Activated effector memory CD4-positive, alpha-beta T cell treated with anti-CD3 and anti-CD28 coated beads, Interleukin-2, amount 50 U/mL, for 16 hours (primary cell): ENCODE data around the gene EPS8L3.
A peak's percentile ranks its signal among the peaks of the same experiment; 100 is the strongest.

Source experiments
- DNase-seq: peaks from one replicate; pipeline ENCODE4 v3.0.0-alpha.2; 2020

Gene EPS8L3

GRCh38 chr1:109793486-109794318 lies 30.0 kb upstream of the EPS8L3 start:
- DNase-seq, result peak; percentile 69

GRCh38 chr1:109793089-109793485 lies 29.4 kb upstream of the EPS8L3 start:
- DNase-seq, result peak; percentile 36

DNA sequence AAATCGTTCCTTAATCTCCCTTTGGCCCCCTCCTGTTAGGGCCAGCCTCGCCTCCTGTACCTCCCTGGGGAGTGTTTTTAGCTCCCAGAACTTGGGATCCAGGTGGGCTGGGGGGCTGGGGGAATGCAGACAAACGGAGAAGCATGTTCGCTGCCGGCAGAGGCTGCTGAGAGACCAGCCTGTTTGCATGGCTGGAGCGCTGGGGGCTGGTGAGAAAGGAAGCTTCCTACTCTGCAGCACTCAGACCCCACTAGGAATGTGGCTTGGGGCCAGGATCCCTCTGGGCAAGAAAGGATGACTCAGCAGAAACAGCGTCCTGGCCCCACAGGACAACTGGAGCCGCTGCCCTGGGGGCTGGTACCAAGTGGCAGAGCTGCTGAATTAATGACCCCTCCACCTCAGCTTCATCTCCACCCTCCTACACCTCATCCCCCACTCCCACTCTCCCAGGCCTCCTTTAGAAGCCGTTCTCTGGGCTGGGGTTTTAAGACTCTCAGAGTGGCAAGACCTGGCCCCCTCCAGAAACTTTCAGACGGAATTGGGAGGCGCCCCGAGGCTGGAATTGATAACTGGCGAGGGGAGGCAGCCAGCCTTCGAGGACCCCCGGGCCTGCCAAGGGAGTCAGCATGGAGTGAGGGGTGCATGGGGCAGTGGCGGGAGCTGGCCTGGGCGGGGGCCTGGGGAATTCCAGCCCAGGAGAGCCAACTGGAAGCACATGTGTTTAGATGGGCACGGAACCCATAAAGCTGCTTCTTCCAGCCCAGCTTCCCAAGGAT lies 28.5 kb upstream of the EPS8L3 start:
- peak; percentile 61 for DNase-seq

DNA sequence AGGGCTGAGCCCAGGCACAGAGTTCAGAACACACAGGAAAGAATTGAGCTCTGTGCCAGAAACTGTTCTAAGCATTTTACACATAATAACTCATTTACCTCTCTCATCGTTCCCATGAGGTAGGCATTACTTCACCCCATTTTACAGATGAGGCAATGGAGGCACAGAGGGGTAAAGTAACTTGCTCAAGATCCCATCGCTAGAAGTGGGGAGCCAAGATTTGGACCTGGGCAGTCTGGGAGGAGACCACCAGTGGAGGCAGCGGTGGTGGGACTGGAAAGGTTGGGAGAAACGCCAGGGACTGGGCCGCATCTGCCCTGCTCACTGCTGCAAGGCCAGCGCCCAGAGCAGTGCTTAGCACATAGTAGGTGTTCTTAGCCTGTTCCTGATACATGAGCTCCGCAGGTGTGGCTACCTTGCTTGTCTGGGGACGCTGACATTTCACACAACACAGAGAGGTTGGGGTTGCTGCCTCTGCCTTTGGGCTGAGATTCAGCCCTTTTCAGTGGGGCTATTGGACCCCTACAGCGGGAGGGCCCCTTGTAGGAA lies 27.8 kb upstream of the EPS8L3 start:
- peak; percentile 53 for DNase-seq

- DNase-seq, result peak; percentile 90
Measured at GRCh38 chr1:109790735-109791494, 27.2 kb upstream of the EPS8L3 start.

DNA sequence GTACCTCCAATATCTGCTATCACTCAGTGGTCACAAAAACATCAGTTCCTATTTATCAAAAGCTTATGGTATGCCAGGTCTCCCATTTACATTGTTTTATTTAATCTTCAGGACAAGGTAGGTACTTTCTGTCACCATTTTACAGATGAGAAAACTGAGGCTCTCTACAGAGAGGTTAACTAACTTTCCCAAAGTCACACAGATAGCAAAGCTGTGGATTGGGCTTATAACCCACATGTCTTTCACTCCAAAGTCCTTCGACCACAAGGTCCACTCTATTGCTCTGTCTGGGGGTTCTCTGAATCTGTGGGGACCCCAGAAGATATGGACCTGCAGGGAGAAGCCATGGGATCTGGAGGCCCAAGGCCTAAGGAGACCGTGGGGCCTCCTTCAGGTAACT lies 26.6 kb upstream of the EPS8L3 start:
- DNase-seq, result no peak

- DNase-seq, result peak; percentile 53
Measured at GRCh38 chr1:109789551-109790180, 25.9 kb upstream of the EPS8L3 start.

DNA sequence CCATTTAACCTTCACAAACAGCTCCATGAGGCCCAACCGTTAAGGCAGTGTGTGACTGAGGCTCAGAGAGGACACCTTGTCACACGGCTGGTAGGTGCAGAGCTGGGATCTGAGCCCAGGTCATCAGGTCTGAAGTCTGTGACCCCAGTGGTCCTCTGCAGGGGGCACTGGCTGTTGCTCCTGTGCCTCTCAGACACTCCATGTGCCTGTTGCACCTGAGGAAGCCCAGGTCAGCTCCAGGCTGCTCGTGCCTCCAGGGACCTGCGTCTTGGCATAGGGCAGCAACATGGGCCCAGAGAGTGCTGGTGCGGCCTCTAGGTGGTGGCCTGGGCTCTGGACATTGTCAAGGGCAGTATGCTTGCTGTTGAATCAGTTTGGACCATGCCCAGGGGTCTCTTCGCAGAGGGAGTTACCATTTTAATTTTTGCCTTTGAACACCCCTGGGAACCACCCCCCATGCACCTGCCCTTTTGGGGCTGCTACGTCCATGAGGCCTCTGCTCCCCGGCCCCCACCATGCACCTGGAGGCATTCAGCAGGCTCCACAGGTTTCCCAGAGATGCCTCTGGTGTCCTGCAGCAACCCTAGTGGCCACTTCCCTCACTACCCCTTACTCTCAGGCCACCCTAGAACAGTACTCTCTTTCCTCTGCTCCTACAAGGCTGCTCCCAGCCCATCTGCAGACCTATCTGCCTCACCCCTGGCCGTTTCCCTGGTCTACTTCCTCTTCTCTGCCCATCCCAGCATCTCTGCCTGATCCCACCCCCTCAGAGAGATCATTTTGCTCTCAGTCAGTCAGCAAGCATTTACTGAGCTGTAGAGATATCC lies 25.2 kb upstream of the EPS8L3 start:
- peak; percentile 43 for DNase-seq

- DNase-seq, result peak; percentile 59
Measured at GRCh38 chr1:109787845-109788601, 24.3 kb upstream of the EPS8L3 start.

DNA sequence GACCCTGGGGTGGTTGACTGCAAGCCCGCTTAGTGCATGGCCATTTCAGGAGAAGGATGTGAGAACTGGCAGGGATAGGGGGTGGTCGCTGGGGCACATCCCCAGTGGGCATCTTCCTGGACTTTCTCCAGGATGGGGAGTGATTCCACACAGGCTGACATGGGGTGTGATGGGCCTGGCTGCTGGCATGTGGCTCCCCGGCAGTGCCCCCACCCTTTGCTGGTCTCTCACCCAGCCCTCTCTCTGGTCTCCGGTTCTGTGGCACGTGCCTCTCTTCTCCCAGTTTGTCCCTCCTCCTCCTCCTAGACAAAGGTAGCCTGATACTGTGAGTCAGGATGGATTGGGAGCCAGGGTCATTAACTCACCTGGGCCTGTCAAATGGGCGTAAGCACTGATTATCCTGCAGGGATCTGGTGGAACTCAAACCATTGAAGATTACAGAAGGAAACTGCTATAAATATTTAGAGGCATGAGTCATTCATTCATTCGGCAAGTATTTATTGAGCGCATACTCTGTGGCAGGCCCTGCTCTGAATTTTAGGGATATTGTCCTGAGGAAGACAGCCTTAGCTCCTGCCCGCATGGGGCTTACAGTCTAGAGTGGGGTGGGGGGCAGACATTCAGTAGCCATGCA lies 23.6 kb upstream of the EPS8L3 start:
- DNase-seq, result peak; percentile 43

- peak; percentile 39 for DNase-seq
Measured at GRCh38 chr1:109786531-109787021, 22.9 kb upstream of the EPS8L3 start.

- peak; percentile 38 for DNase-seq
Measured at GRCh38 chr1:109786112-109786480, 22.4 kb upstream of the EPS8L3 start.

DNA sequence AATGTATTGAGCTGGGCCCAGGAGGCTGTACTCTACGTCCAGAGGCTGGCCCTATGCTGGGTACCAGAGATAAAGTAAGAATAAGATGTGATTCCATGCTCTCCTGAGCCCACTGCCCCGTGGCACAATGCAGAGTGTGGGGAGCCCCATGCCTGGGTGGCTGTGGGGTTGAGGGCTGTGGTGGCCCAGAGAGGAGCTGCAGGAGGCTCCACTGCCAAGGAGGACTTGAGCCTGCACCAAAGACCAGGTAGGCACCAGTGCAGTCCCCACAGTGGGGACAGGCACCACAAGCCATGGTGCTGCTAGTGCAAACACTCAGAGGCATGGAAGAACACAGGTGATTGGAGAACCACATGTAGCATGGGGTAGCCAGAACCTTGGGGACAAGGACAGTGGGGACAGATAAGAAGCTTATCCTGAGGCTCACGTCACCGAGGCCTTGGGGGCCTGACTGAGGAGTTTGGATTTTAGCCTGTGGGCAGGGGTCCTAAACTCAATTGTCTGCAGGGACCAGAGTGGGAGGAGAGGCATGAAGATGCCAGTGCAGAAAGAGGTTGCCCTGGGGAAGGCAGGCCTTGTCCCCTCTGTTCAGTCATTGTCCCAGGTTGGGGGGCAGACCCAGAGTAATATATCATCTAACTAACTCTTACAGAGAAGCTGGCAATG lies 21.9 kb upstream of the EPS8L3 start:
- peak; percentile 41 for DNase-seq

DNA sequence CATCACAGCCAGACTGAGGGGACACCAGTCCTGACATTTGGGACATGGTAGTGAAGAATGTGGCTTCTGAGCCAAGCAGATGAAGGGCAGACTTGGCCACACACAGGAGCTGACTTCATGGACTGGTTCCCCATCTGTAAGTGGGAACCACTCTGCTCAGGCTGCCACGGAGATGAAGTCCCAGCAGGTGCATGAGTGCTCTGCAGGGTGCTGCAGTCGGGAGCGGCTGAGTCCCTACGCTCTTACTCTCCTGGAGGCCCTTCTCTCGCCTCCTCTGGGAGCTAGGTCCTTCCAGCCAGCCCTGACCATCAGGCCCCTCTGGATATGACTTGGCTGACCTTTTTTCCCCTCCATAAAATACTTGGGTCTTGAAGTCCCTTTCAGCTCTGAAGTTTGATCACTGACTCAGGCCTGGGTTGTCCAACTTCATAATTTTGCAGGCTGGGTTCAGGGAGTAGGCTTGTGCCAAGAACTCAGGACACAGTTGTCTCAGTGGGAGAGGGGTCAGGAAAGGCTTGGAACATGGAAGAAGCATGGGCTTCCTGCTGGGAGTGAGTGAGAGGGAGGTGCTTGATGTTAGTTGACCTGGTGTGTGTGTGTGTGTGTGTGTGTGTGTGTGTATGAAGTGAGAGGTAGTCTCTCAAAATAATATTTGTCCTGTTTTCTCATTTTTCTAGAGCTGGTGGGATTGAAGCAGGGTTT lies 21.0 kb upstream of the EPS8L3 start:
- DNase-seq, result peak; percentile 42

DNA sequence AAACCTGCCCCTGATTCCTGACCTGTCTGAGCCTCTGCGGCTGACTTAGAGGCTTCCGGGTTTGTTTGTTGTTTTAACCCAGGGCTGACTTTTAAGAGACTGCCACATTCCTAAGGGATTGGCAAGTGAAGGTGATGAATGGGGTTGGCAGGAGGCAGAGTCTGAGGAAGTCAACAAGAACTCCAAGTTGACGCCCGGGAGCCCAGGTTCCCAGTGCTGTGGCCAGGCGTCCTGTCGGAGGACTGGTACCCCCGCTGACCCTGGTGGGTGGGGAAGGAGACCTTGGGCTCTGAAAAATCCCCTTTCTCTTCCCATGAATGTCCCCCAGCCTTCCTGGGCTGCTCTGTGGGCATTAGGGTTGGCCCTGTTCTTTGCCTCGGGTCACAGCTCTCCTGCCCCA lies 19.7 kb upstream of the EPS8L3 start:
- DNase-seq, result no peak

GRCh38 chr1:109782927-109783326 lies 19.2 kb upstream of the EPS8L3 start:
- DNase-seq, result no peak

- DNase-seq, result no peak
Measured at GRCh38 chr1:109782514-109782913, 18.8 kb upstream of the EPS8L3 start.

- DNase-seq, result no peak
Measured at GRCh38 chr1:109781806-109782205, 18.1 kb upstream of the EPS8L3 start.

DNA sequence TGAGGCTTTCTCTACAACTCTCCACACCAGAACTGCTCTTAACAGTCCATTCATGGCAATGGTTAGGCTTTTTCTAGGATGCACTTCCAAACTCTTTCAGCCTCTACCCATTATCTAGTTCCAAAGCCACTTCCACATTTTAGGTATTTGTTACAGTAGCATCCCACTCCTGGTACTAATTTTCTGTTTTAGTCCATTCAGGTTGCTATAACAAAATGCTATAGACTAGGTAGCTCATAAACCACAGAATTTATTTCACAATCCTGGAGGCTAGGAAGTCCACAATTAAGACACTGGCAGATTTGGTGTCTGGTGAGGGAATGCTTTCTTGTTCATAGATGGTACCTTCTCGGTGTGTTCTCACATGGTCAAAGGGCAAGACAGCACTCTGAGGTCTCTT lies 17.3 kb upstream of the EPS8L3 start:
- DNase-seq, result no peak
